Tibial nerve (tissue), 4 donors: ENCODE results near the gene GABRA5. TPM values are rescaled to one million over a fixed set of nuclear protein-coding genes. Genes with fewer than 3 reads are reported as not detected.
A peak's percentile ranks its signal among the peaks of the same experiment; 100 is the strongest.

Experiments used
- DNase-seq, 2 donors: peaks; one replicate each; pipeline ENCODE4 v3.0.0-alpha.2; 2019; ENCODE audit warnings: low spot score in 2 of 2
- H3K27ac ChIP-seq, 4 donors: fragments of 200-600 bp; sonication (generic) in 3 of 4; one replicate each; pipeline ENCODE4 v1.5.1; 2017 to 2019; ENCODE audit warnings: mild to moderate bottlenecking in 1 of 4
- H3K27me3 ChIP-seq, 2 donors: fragments of 200-600 bp; sonication (generic) in 1 of 2; one replicate each; pipeline versions ENCODE4 v1.5.1 to v1.6.0; 2017 to 2019
- H3K36me3 ChIP-seq, 3 donors: fragments of 200-600 bp; sonication (generic); one replicate each; pipeline ENCODE4 v1.5.1; 2018 to 2019
- H3K4me1 ChIP-seq, 4 donors: fragments of 200-600 bp; sonication (generic) in 3 of 4; one replicate each; pipeline ENCODE4 v1.5.1; 2017 to 2019
- H3K4me3 ChIP-seq, 4 donors: fragments of 200-600 bp; sonication (generic) in 3 of 4; one replicate each; pipeline ENCODE4 v1.5.1; 2017 to 2019; ENCODE audit warnings: mild to moderate bottlenecking in 1 of 4, moderate library complexity in 1 of 4
- H3K9me3 ChIP-seq, 4 donors: fragments of 200-600 bp; sonication (generic) in 3 of 4; one replicate each; pipeline ENCODE4 v1.5.1; 2017 to 2019
- CTCF ChIP-seq, 5 experiments: fragments of 200-600 bp in 3 of 5; fragments of 450-650 bp in 2 of 5; sonication (generic) in 3 of 5; IDR thresholded peaks; one replicate each; pipeline ENCODE4 v1.5.1; 2016 to 2019; ENCODE audit warnings: antibody characterized with exemption in 5 of 5, mild to moderate bottlenecking in 3 of 5, moderate library complexity in 2 of 5
- EP300 ChIP-seq, 2 donors: sonication (generic); formaldehyde crosslinking; IDR thresholded peaks; one replicate each; pipeline ENCODE4 v1.6.1; 2017; ENCODE audit warnings: antibody characterized with exemption in 2 of 2, mild to moderate bottlenecking in 1 of 2
- POLR2A ChIP-seq, 2 donors: fragments of 450-650 bp; IDR thresholded peaks; one replicate each; pipeline ENCODE4 v1.6.1; 2017; ENCODE audit warnings: antibody characterized with exemption in 2 of 2, mild to moderate bottlenecking in 2 of 2, moderate library complexity in 2 of 2
- WGBS, 2 donors: methylation state at CpG; one replicate each; pipeline ENCODE4 v1.1.5; 2018; 5-methylcytosine and 5-hydroxymethylcytosine counted together
- total RNA-seq, 4 donors: library from RNA; depleted of rRNA; stranded (reverse); fragments of >200 nt; gene quantifications; one replicate each; pipeline ENCODE4 v1.1.0, GENCODE V29; 2016

The GABRA5 gene
- total RNA-seq, 4 donors from 2014 or later: not detected

GRCh38 chr15:26974120-26974780 is 107.4 kb downstream of the GABRA5 start:
- TF ChIP-seq POLR2A (IDR thresholded peaks at IDR 0.05) (no peak), CTCF (IDR thresholded peaks at IDR 0.05) (peak in 1 of 5 experiments; percentile 2)
- H3K27me3 ChIP-seq: peaks cover 0 to 8% of the 10 kb centered on the region in 2 donors
- no peaks in the 10 kb centered on the region for H3K36me3 ChIP-seq
- 25 to 41% methylated on average over 9 of the region's 9 CpGs for WGBS, 2 donors
- no peak overlapping the region for H3K4me3 ChIP-seq
- H3K9me3 ChIP-seq: no peaks in the 10 kb centered on the region
- no peak for DNase-seq
- H3K27ac ChIP-seq: no peak overlapping the region
- peaks cover 0 to 7% (median 0%) of the 10 kb centered on the region in 4 donors for H3K4me1 ChIP-seq

- no peaks in the 10 kb centered on the region for H3K36me3 ChIP-seq
- DNase-seq: no peak
- H3K27me3 ChIP-seq: no peaks in the 10 kb centered on the region
- no peak overlapping the region for H3K27ac ChIP-seq
- no peaks in the 10 kb centered on the region for H3K4me1 ChIP-seq
- peaks cover 0 to under 1% (median 0%) of the 10 kb centered on the region in 4 donors for H3K9me3 ChIP-seq
- TF ChIP-seq POLR2A (IDR thresholded peaks at IDR 0.05) (no peak), CTCF (IDR thresholded peaks at IDR 0.05) (no peak)
- no peak overlapping the region for H3K4me3 ChIP-seq
- 77% methylated on average over 4 of the region's 4 CpGs for WGBS, 2 donors
Observed at GRCh38 chr15:26981492-26981891, 114.6 kb downstream of the GABRA5 start.

- WGBS, 2 donors: 82 to 84% methylated on average over 8 of the region's 8 CpGs
- no peak for DNase-seq
- no peak overlapping the region for H3K27ac ChIP-seq
- TF ChIP-seq CTCF (IDR thresholded peaks at IDR 0.05) (no peak), EP300 (IDR thresholded peaks at IDR 0.05) (no peak), POLR2A (IDR thresholded peaks at IDR 0.05) (no peak)
- no peaks in the 10 kb centered on the region for H3K4me1 ChIP-seq
- no peaks in the 10 kb centered on the region for H3K36me3 ChIP-seq
- peaks cover 0 to 18% (median 0%) of the 10 kb centered on the region in 4 donors for H3K9me3 ChIP-seq
- H3K27me3 ChIP-seq: no peaks in the 10 kb centered on the region
- no peak overlapping the region for H3K4me3 ChIP-seq
Observed at GRCh38 chr15:26983822-26984221, 117.0 kb downstream of the GABRA5 start.

- WGBS, 2 donors: 90 to 93% methylated on average over 4 of the region's 4 CpGs
- H3K4me1 ChIP-seq: no peaks in the 10 kb centered on the region
- no peaks in the 10 kb centered on the region for H3K27me3 ChIP-seq
- no peak for DNase-seq
- no peak overlapping the region for H3K4me3 ChIP-seq
- H3K27ac ChIP-seq: no peak overlapping the region
- TF ChIP-seq CTCF (IDR thresholded peaks at IDR 0.05): no peak
- no peak for TF ChIP-seq POLR2A (IDR thresholded peaks at IDR 0.05)
- no peak for TF ChIP-seq EP300 (IDR thresholded peaks at IDR 0.05)
- no peaks in the 10 kb centered on the region for H3K36me3 ChIP-seq
- H3K9me3 ChIP-seq: peaks cover 0 to 19% (median 0%) of the 10 kb centered on the region in 4 donors
Observed at GRCh38 chr15:26985050-26985449, 118.2 kb downstream of the GABRA5 start.

- TF ChIP-seq POLR2A (IDR thresholded peaks at IDR 0.05) (no peak), CTCF (IDR thresholded peaks at IDR 0.05) (no peak), EP300 (IDR thresholded peaks at IDR 0.05) (no peak)
- WGBS, 2 donors: 83 to 85% methylated on average over 2 of the region's 2 CpGs
- H3K36me3 ChIP-seq: no peaks in the 10 kb centered on the region
- no peak for DNase-seq
- H3K4me3 ChIP-seq: no peak overlapping the region
- peaks cover 0 to 25% (median 3%) of the 10 kb centered on the region in 4 donors for H3K9me3 ChIP-seq
- no peaks in the 10 kb centered on the region for H3K27me3 ChIP-seq
- no peak overlapping the region for H3K27ac ChIP-seq
- H3K4me1 ChIP-seq: no peaks in the 10 kb centered on the region
Observed at GRCh38 chr15:26996250-26996649, 129.4 kb downstream of the GABRA5 start.

Other genes with a start within 250 kb of the GABRA5 start
- 1 to 10 TPM in 3 of 4 donors, not detected in 1; 1.2 to 3.9 (median 2.1) TPM for gene GABRB3, start 94.0 kb upstream of the GABRA5 start, total RNA-seq
- gene GABRG3, start 104.1 kb downstream of the GABRA5 start, total RNA-seq: not detected